Natural killer cell (primary cell): ENCODE data around the gene NLRP8. TPM values are rescaled to one million over a fixed set of nuclear protein-coding genes. Genes with fewer than 3 reads are reported as not detected.

ENCODE experiments used
- ATAC-seq, 3 donors: fragments of 150-1000 bp in 2 of 3; fragments of 200-7000 bp in 1 of 3; cut with Tn5 transposase; 1 replicate in 1 of 3; 2 replicates in 2 of 3; pipeline ENCODE4 v1.10.0; 2021; ENCODE audit warnings: mild to moderate bottlenecking in 2 of 3, moderate library complexity in 2 of 3
- DNase-seq, 2 donors: peaks; one replicate each; pipeline versions ENCODE4 v3.0.0 to v3.0.0-alpha.2; 2013 to 2021; ENCODE audit warnings: mixed read lengths in 1 of 2
- H3K27ac ChIP-seq: one replicate; pipeline ENCODE4 v1.5.1; 2013; ENCODE audit warnings: mild to moderate bottlenecking, low read length
- H3K27me3 ChIP-seq: one replicate; pipeline ENCODE4 v1.6.1; 2013; ENCODE audit warnings: low read length; ENCODE audit not compliant: control insufficient read depth, insufficient read depth
- H3K36me3 ChIP-seq: one replicate; pipeline ENCODE4 v1.6.1; 2013; ENCODE audit warnings: low read length; ENCODE audit not compliant: control insufficient read depth, insufficient read depth
- H3K4me1 ChIP-seq: one replicate; pipeline ENCODE4 v1.6.1; 2013; ENCODE audit warnings: low read length; ENCODE audit not compliant: control insufficient read depth, insufficient read depth
- H3K4me3 ChIP-seq: one replicate; pipeline ENCODE4 v1.5.1; 2013; ENCODE audit warnings: low read length
- H3K9me3 ChIP-seq: one replicate; pipeline ENCODE4 v1.6.1; 2013; ENCODE audit warnings: low read length; ENCODE audit not compliant: control insufficient read depth, insufficient read depth
- H3K27ac Mint-ChIP-seq, 2 donors: one replicate each; pipeline ENCODE4 v1.8.0; 2022; ENCODE audit warnings: mild to moderate bottlenecking in 2 of 2, mixed read lengths in 2 of 2, moderate library complexity in 1 of 2
- H3K27me3 Mint-ChIP-seq, 2 donors: one replicate each; pipeline ENCODE4 v1.8.0; 2022; ENCODE audit warnings: low read depth in 2 of 2, mixed read lengths in 2 of 2
- H3K36me3 Mint-ChIP-seq: one replicate; pipeline ENCODE4 v1.8.0; 2022; ENCODE audit warnings: mixed read lengths
- H3K4me1 Mint-ChIP-seq, 2 donors: one replicate each; pipeline ENCODE4 v1.8.0; 2022; ENCODE audit warnings: mixed read lengths in 2 of 2
- H3K4me3 Mint-ChIP-seq: one replicate; pipeline ENCODE4 v1.8.0; 2022; ENCODE audit warnings: mild to moderate bottlenecking, moderate library complexity, mixed read lengths
- H3K9me3 Mint-ChIP-seq, 2 donors: one replicate each; pipeline ENCODE4 v1.8.0; 2022; ENCODE audit warnings: mixed read lengths in 2 of 2
- WGBS: methylation state at CpG from one replicate; pipeline ENCODE4 v1.1.7; 2013; ENCODE audit warnings: missing lambda C conversion rate; ENCODE audit not compliant: insufficient coverage; 5-methylcytosine and 5-hydroxymethylcytosine counted together
- intact Hi-C: fragments of 100-400 bp; cut with micrococcal nuclease; formaldehyde crosslinking; loops from one replicate; pipeline ENCODE4 v1.14.2; 2022
- total RNA-seq, 4 donors: library from RNA; stranded (reverse); fragments of 120-200 nt in 1 of 4; gene quantifications; one replicate each; pipeline versions ENCODE4 v1.2.3 to v1.2.4, GENCODE V29; 2013 to 2022
- TF ChIP-seq, protein P1 (sequence below): fragments of 200-600 bp; IDR thresholded peaks from one replicate; pipeline ENCODE4 v1.8.0; 2022; ENCODE audit warnings: antibody characterized with exemption

NLRP8 gene
- total RNA-seq, 3 donors from 2014 or later (not counting 1 experiment from before 2014, with no cell fraction given), result not detected

DNA sequence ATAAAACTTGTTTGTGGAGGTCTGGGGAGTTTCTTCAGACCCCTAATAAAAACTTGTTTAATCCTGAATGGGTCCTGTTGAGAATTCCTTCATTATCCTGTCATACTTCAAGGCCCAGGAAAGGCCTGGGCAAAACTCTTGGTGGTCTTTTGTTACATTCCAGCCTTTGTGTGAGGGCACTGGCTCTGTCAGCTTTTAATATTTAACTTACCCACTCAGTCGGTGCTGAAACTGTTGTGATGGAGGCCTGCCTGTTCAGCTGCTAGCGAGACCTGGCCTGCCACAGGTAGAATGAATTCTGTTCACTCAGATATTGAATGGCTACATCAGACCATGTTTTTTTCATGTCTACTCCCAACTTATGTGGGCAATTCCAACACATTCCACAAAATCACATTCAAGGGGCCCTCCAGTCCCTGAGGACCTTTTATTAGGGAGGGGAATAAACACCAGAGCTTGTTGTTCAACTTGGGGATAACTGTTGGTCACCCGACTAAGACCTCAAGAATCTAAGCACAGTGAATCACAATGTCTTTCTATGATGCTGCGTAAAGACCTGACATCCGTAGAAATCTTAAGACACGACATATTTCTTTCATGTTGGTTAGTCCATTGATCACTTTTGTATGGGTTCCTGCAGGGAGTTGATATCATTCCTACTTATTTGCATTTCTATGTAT, 12.5 kb downstream of the NLRP8 start:
- intact Hi-C loops, result no loop called here
- Mint-ChIP-seq H3K27ac (no peak overlapping the region), H3K36me3 (no peaks in the 10 kb centered on the region), H3K4me3 (no peak overlapping the region), H3K4me1 (no peaks in the 10 kb centered on the region), H3K27me3 (no peaks in the 10 kb centered on the region), H3K9me3 (peaks cover 0 to 2% of the 10 kb centered on the region in 2 donors)
- H3K27me3 ChIP-seq, result no peaks in the 10 kb centered on the region
- ATAC-seq (no peak), DNase-seq (no peak)
- H3K4me3 ChIP-seq, result no peak overlapping the region
- no peaks in the 10 kb centered on the region for H3K9me3 ChIP-seq
- no peak overlapping the region for H3K27ac ChIP-seq
- no peaks in the 10 kb centered on the region for H3K4me1 ChIP-seq
- WGBS, result 90% methylated on average over 6 of the region's 6 CpGs
- TF ChIP-seq, protein P1, sequence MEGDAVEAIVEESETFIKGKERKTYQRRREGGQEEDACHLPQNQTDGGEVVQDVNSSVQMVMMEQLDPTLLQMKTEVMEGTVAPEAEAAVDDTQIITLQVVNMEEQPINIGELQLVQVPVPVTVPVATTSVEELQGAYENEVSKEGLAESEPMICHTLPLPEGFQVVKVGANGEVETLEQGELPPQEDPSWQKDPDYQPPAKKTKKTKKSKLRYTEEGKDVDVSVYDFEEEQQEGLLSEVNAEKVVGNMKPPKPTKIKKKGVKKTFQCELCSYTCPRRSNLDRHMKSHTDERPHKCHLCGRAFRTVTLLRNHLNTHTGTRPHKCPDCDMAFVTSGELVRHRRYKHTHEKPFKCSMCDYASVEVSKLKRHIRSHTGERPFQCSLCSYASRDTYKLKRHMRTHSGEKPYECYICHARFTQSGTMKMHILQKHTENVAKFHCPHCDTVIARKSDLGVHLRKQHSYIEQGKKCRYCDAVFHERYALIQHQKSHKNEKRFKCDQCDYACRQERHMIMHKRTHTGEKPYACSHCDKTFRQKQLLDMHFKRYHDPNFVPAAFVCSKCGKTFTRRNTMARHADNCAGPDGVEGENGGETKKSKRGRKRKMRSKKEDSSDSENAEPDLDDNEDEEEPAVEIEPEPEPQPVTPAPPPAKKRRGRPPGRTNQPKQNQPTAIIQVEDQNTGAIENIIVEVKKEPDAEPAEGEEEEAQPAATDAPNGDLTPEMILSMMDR, result no peak
- H3K36me3 ChIP-seq, result no peaks in the 10 kb centered on the region

DNA sequence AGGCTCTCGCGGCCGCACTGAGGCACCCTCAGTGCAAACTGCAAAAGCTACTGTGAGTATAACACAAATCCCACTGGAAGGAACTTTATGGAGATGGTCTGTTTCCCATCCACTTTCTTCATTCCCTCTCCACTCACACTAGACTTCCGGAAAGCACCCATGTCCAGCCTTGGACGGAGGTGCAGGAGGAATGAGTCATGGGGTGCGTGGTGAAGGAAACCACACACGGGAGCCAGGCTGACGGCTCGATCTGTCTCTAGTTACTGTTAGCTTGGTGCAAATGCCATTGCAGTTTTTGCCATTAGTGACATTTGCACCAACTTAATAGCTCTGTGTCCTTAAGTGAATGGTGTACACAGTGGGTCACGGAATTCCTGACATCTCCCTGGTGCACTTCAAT, 14.6 kb downstream of the NLRP8 start:
- Histone ChIP-seq H3K36me3 (no peaks in the 10 kb centered on the region), H3K4me1 (no peaks in the 10 kb centered on the region), H3K27me3 (no peaks in the 10 kb centered on the region), H3K4me3 (no peak overlapping the region), H3K9me3 (no peaks in the 10 kb centered on the region), H3K27ac (no peak overlapping the region)
- H3K27me3 Mint-ChIP-seq, result no peaks in the 10 kb centered on the region
- no peak overlapping the region for H3K27ac Mint-ChIP-seq
- no peak overlapping the region for H3K4me3 Mint-ChIP-seq
- H3K36me3 Mint-ChIP-seq, result no peaks in the 10 kb centered on the region
- H3K4me1 Mint-ChIP-seq, result no peaks in the 10 kb centered on the region
- H3K9me3 Mint-ChIP-seq, result peaks cover 0 to 3% of the 10 kb centered on the region in 2 donors
- no peak for DNase-seq
- intact Hi-C loops, result no loop called here
- ATAC-seq, result no peak
- WGBS, result 95% methylated on average over 10 of the region's 10 CpGs
- TF ChIP-seq, protein P1, result no peak

DNA sequence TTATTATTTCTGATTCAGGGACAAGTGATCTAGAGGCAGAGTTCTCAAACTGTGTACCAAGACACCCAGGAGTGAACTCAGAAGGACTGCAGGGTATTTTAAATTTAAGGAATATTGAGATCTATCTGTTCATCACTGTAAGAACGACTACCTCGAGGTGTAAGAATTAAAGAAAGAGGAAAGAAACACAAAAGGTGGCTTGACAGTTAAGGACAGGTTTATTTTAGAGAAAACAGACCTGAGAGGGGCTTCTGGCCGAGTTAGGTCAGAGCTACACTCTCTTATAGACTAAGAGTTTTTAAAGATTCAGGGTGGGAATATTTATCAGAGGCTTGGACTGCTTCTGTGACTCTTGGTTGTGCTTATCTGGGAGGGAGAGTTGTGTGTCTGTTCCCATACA, 26.4 kb downstream of the NLRP8 start:
- ATAC-seq (no peak), DNase-seq (no peak)
- Mint-ChIP-seq H3K27me3 (no peaks in the 10 kb centered on the region), H3K9me3 (peaks cover 5 to 6% of the 10 kb centered on the region in 2 donors), H3K4me1 (no peaks in the 10 kb centered on the region), H3K4me3 (no peak overlapping the region), H3K36me3 (no peaks in the 10 kb centered on the region), H3K27ac (no peak overlapping the region)
- Histone ChIP-seq H3K36me3 (no peaks in the 10 kb centered on the region), H3K27ac (no peak overlapping the region), H3K4me3 (no peak overlapping the region), H3K4me1 (no peaks in the 10 kb centered on the region), H3K27me3 (no peaks in the 10 kb centered on the region), H3K9me3 (peaks cover 7% of the 10 kb centered on the region)
- intact Hi-C loops, result no loop called here
- TF ChIP-seq, protein P1, result no peak
- 45% methylated on average over 3 of the region's 3 CpGs for WGBS

DNA sequence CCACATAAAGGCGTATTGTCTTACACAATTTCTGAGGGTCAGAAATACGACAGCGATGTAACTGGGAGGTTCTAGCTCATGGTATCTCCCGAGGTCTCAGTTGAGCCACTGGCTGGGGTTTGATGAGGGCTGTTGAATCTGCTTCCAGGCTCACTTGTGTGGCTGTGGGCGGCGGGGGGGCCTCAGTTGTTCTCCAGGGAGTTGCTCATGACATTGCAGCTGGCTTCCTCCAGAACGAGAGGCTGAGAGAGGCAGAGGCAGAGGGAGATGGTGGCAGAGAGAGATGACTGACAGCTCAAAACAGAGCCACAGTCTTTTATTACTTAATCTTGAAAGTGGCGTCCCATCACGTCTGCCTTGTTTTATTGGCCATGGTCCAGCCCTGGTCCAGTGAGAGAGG, 32.8 kb downstream of the NLRP8 start:
- Histone ChIP-seq H3K36me3 (no peaks in the 10 kb centered on the region), H3K9me3 (peaks cover 12% of the 10 kb centered on the region), H3K4me3 (no peak overlapping the region), H3K4me1 (no peaks in the 10 kb centered on the region), H3K27me3 (no peaks in the 10 kb centered on the region), H3K27ac (no peak overlapping the region)
- no peak for ATAC-seq
- intact Hi-C loops, result no loop called here
- WGBS, result 79% methylated on average over 9 of the region's 9 CpGs
- peaks cover 7% of the 10 kb centered on the region for H3K36me3 Mint-ChIP-seq
- H3K4me1 Mint-ChIP-seq, result no peaks in the 10 kb centered on the region
- DNase-seq, result no peak
- H3K27ac Mint-ChIP-seq, result no peak overlapping the region
- H3K27me3 Mint-ChIP-seq, result no peaks in the 10 kb centered on the region
- H3K9me3 Mint-ChIP-seq, result peaks cover 3 to 8% of the 10 kb centered on the region in 2 donors
- TF ChIP-seq, protein P1, result no peak
- H3K4me3 Mint-ChIP-seq, result peak overlapping the region; percentile 13
